Measurements from ENCODE around the gene SNX9. TPM values are rescaled to one million over a fixed set of nuclear protein-coding genes. Genes with fewer than 3 reads are reported as not detected.
"Not testable (repeated sequence)": the region's sequence is repeated elsewhere in the genome, so short reads cannot be mapped to it uniquely, and the experiment has no call there.

SNX9 gene
- total RNA-seq, 1 donor: 5.1 TPM

DNA sequence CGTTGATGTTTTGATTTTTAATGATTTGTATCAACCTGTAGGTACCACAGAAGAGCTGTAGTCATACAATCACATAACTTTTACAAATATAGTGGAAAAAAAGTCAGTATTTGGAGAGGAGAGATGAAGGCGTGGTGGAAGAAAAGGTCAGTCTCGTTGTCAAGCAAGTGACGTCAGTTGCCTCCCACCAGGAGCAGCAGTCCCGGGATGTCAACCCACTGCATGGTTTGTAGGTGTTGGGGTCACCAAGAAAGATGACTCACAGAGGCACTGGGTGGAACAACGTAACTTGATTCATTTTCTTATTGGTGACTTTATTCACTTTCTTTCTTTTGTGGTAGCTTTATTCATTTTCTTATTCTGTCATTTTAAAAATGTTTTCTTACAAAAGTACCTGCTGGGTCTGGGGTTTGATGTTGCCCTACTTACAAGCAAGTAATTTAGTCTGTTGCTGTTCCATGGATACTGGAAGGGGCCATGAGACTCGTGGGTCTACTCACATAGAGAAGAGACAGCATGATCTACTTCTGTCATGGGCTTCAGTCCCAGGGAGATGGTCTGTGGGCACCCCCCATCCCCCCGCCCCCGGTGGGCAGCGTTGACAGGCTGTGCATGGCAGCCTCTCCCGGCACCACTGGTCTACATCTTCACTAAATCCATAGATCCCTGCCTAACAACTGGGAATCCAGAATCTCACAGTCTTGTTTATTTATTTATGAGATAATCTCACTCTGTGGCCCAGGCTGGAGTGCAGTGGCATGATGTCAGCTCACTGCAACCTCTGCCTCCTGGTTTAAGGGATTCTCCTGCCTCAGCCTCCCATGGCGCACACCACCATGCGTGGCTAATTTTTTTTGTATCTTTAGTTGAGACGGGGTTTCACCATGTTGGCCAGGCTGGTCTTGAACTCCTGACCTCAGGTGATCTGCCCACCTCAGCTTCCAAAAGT lies 122.2 kb downstream of the SNX9 start:
- no peak for DNase-seq (ENCODE audit: low read depth in 2 of 3, low spot score in 2 of 3)

DNA sequence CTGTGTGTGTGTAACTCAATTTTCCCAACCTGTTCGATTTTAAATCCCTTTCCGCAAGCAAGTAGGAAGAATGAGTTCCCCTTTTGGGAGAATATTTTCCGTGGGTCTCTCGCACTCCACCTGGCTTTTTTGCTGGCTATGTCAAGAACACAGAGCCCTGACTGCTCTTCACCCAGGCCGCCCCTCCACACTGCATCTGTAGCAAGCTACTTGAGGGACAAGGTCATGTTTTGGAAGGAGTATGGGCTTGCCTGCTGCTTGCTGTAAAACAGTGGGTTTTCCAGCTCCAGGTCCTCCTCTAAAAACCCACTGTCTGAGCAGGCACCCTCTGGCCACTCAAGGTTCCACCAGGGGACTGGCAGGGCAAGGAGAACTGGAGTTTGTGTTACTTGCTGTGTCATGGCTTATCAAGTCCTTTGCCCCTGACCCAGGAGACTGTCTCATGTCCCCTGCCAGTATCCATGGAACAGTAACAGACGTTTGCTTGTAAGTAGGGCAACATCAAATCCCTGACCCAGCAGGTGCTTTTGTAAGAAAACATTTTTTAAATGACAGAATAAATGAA lies 123.1 kb downstream of the SNX9 start:
- DNase-seq (ENCODE audit: low read depth in 2 of 3, low spot score in 2 of 3): no peak

DNA sequence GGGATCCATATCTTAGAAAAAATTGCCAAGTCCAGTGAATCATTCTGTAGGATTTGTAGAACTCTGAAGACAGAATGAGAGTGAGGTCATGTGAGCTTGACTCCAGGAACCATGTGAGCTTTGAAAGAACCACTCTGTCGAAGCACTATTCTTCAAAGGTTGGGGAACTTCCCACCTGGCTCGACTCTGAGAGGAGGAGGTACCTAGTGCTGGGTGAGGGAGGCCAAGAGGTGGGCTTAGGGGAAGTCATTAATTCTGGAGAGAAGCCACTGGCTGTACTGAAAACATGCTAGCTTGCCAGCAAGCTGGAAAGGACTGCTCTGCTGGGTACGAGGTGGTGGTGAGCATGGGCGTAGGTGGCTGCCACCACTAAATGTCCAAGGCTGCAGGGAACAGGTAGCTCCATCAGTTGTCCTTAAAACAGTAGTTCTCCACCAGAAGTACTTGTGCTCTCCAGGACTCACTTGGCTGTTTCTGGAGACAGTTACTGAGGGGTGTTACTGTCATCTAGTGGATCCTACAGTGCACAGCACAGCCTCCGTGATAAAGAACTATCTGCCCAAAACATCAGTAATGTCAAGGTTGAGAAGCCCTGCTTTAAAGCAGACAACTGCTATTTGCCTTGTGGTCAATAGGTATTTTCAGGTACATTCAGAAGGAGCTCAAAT lies 124.0 kb downstream of the SNX9 start:
- DNase-seq (ENCODE audit: low read depth in 2 of 3, low spot score in 2 of 3): peak in 2 of 3 donors; percentile 46 to 75

DNA sequence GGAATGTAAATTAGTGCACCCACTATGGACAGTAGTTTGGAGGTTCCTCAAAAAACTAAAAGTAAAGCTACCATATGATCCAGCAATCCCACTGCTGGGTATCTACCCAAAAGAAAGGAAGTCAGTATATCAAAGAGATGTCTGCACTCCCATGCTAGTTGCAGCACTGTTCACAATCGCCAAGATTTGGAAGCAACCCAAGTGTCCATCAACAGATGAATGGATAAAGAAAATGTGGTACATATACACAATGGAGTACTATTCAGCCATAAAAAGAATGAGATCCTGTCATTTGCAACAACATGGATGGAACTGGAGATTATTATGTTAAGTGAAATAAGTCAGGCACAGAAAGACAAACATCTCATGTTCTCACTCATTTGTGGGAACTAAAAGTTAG lies 127.9 kb downstream of the SNX9 start:
- DNase-seq (ENCODE audit: low read depth in 2 of 3, low spot score in 2 of 3): not testable (repeated sequence)

DNA sequence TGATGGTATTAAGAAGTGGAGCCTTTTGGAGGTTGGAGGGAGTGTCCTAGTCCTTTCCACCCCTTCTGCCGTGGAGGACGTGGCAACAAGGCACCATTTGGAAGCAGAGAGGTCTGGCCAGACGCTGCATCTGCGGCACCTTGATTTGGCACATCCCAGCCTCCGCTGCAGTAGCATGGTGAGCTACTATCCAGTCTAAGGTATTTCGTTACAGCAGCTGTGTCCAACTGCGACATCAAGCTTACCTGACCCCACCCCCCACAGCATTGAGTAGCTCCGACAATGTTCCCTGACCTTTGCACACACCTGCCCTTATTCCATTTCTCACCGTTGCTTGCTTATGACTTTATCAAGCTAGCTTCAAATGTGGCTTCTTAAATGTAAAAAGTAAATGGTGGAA lies 128.8 kb downstream of the SNX9 start:
- no peak for DNase-seq (ENCODE audit: low read depth in 2 of 3, low spot score in 2 of 3)

DNA sequence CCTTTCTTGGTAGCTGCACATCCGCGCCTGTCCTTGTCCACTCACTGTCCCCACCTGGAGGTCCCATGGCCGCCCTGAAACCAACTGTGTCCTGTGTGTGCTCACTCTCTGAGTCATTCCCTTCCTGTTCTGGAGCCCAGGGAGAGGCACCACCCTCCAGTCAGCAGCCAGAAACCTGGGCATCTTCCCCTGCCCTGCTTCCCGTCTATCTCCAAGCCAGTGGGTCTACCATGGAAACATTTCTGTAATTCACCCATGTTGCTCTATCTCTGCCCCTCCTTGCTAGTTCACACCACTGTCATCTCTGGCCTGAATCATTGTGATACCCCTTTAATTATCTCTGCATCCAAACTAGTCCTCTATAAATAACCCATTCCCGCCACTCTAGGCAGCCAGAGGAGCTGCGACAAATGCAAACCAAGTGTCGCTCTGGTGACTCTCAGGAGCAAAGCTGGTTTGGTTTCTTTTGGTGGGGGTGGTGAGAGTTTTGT lies 129.9 kb downstream of the SNX9 start:
- DNase-seq (ENCODE audit: low read depth in 2 of 3, low spot score in 2 of 3): no peak

DNA sequence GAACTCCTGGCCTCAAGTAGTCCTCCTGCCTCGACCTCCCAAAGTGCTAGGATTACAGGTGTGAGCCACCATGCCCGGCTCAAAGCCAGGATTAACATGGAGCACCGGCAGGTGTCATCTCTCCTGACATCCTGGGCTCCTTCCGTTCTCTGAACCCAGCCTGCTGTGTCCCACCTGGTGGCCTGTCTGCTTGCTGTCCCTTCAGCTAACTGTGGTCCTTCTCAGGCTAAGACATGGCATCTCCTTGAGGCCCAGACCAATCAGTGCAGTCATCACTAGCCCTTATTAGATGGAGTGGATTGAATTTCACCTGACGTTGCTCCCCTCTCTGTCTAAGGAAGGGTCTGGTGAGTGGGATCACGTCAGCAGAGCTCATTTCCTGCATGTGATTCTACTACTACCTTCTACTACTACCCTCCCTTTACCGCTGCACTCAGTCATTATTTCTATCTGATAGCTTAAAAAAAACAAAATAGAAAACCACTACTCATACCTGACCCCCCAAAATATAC lies 130.6 kb downstream of the SNX9 start:
- DNase-seq (ENCODE audit: low read depth in 2 of 3, low spot score in 2 of 3): no peak

DNA sequence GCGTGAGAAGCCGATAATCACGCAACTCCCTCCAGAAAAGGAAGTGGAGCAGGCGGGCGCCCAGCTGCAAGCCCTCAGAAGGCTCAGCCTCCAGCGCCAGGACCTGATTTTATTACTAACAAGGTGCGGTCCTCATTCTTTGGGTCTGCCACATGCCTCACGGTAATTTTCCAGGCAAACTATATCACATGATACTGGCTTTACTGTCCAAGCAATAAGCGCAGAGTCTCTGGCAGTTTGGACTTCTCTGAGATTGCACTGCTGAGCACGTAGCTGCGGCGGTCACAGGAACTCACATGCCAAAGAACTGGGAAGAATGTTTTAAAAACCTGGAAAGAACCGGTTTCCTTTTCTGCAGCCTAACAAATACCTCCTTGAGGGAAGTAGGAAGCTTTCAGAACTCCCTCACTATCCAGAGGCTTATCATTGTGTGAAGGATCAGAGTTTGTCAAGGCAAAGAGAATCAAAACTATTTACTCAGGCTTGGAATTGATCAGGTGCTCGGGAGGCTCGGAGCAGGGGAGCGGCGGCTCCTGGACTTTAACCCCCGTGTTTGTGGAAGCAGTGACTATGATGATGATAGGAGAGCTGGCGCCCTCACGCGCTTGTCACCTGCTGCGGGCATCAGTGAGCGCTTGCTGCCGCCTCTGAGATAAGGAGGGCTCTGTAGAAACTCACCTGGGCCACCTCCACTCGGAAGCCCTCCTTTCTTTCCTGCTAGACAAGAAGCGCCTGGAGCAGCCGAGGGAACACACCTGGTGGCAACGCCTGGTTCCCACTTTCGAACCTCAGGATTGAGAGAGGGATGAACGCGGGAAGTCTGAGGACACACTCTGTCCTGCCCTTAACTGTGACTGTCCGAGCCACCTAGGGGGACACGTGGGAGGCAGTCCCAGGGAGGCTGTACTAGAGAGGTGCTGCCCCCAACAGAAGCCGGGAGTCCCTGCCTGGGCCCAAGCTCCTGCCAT lies 131.4 kb downstream of the SNX9 start:
- DNase-seq (ENCODE audit: low read depth in 2 of 3, low spot score in 2 of 3): no peak

DNA sequence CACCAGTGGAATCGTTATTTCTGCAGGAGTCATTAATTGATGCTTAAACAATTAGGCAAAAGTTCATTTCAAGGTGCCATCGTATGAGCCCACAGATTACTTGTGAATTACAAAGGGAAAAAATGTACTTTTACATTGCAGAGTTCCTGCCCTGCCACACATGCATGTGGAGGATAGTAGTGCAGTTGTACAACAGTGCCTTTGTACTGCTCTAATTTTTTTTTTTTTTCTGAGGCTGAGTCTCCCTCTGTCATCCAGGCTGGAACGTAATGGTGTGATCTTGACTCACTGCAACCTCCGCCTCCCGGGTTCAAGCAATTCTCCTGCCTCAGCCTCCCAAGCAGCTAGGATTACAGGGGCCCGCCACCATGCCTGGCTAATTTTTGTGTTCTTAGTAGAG lies 132.6 kb downstream of the SNX9 start:
- DNase-seq (ENCODE audit: low read depth in 2 of 3, low spot score in 2 of 3): no peak

DNA sequence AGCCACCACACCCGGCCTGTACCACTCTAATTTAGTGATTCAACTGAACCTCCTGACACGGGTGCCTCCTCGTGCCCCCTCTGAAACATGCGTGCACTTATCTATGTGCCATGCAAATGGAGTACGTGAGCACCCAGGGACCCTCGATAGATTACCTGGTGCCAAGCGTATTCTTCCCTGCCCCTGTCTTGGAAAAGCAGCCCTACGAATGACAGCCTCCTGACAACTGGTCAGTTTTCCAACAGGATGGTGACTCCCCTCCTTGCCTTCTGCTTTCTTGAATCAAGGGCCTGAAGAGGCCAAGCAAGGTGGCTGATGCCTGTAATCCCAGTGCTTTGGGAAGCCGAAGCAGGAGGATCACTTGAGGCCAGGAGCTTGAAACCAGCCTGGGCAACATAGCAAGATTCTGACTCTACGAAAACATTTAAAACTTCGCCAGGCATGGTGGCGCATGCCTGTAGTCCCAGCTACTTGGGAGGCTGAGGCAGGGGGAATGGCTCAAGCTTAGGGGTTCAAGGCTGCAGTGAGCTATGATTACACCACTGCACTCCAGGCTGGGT lies 133.2 kb downstream of the SNX9 start:
- no peak for DNase-seq (ENCODE audit: low read depth in 2 of 3, low spot score in 2 of 3)

DNA sequence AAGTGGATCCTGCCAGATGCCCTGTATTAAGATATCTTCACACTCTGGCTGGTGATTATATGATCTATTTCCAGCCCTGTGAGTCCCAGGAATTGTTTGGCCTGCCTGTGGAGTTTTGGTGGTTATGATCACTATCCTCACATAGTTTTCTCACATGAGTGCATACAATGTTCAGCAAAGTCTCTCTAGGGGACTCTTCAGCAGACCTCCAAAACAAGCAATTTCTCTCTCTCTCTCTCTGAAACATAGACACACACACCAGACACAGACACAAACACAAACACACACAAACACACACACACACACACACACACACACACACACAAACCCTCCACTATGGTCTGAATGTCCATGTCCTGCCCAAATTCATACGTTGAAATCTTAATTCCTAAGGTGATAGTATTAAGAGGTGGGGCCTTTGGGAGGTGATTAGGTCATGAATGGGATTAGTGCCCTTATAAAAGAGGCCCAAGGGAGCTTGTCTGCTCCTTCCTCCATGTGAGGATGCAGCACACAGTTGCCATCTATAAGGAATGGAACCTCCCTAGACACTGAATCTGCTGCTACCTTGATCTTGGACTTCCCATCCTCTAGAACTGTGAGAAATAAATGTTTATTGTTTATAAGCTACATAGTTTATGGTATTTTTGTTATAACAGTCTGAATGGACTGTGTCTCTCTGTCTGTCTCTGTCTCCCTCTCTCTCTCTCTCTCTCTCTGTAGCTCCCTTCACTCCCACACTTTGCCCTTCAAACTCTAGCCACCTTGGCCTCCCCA lies 136.6 kb downstream of the SNX9 start:
- no peak for DNase-seq (ENCODE audit: low read depth in 2 of 3, low spot score in 2 of 3)

DNA sequence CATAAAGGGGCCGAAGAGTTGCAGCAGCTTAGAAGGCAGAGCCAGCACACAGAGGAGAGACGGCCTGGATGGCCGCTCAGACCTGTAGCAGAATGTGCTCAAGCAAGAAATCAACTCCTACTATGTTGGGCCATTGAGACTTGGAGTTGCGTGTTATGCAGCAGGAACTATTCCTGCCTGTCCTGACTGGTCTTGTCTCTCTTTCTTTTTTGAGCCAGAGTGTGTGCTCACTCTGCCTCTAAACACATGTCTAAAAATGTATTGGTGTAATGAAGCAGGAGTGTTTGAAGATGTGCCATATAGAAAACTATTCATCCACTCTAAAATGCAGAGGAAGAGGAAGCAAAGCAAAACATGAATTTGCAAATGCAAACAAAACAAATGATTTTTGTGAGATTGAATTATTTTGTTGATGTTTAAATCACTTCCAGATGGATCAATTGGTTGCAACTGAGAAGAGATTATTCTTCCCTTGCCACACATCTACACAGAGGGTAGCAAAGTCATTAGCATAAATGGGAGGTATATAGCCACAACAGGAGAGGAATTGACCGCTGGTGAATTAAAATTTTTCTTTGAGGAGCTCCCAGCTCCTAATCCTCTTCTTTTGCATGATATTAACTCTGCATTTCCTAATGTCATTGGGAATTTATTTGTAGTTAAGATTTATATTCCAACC lies 138.2 kb downstream of the SNX9 start:
- no peak for DNase-seq (ENCODE audit: low read depth in 2 of 3, low spot score in 2 of 3)

DNA sequence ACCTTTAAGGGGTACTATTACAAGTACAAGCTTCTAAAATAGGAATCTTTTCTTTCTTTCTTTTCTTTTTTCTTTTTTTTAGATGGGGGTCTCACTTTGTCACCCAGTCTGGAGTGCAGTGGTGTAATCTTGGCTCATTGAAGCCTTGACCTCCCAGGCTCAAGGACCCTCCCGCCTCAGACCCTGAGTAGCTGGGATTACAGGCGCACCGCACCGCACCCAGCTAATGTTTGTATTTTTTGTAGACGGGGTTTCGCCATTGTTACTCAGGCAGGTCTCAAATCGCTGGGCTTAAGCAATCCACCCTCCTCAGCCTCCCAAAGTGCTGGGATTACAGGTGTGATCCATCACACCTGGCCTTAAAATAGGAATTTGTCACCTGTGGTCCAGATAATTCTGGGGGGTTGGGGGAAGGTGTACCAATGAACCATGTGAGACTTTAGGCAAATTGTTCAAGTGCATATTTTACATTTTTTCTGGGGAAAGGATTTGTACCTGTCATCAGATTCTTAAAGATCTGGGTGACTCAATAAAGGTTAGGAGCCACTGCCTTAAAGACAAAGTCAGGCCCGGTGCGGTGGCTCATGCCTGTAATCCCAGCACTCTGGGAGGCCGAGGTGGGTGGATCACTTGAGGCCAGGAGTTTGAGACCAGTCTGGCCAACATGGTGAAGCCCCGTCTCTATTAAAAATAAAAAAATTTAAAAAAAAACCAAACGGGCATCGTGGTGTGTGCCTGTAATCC lies 139.0 kb downstream of the SNX9 start:
- no peak for DNase-seq (ENCODE audit: low read depth in 2 of 3, low spot score in 2 of 3)

DNA sequence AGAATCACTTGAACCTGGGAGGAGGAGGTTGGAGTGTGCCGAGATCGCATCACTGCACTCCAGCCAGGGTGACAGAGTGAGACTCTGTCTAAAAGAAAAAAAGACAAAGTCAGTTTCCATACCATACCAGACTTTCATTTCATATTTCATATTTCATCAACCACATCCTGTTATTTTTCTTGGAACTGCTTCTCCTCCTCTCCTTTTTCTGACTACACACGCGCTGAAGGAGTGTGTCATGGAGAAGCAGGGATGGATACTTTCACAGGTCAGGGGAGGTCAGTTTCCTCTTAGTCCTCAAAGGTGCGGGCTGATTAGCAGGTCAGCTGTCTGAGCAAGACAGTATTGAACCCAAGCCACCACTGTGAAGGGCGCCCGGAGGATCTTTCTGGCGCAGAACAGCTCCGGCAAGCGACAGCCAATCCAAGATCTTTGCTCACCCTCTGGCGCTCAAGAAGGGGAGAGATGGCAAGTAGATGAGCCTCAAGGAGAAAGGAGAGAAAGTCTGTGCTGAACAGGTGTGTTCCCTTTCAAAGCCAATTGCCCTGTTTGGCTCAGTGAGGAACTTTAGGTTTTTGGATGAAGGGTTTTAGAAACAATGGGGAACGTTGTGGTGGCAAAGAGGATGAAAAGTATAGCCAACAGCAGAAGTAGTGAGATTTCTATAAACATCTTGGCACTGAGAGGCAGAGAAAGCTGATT lies 139.7 kb downstream of the SNX9 start:
- DNase-seq (ENCODE audit: low read depth in 2 of 3, low spot score in 2 of 3): peak in 1 of 3 donors; percentile 22

DNA sequence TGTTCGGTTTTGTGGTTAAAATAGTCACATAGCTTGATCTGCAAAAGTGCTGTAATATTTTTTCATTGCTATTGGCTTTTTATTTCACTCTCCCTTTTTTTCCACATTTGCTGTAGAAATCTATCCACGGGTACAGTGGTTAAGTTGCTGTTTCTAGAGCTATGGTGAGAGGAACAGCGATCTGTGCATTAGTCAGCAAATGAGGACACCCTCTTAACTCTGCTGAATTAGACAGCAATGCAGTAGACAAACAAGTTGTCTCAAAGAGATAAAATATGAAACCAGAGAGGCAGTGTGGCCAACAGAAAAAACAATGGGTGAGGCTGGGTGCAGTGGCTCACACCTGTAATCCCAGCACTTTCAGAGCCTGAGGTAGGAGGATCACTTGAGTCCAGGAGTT lies 141.1 kb downstream of the SNX9 start:
- no peak for DNase-seq (ENCODE audit: low read depth in 2 of 3, low spot score in 2 of 3)

DNA sequence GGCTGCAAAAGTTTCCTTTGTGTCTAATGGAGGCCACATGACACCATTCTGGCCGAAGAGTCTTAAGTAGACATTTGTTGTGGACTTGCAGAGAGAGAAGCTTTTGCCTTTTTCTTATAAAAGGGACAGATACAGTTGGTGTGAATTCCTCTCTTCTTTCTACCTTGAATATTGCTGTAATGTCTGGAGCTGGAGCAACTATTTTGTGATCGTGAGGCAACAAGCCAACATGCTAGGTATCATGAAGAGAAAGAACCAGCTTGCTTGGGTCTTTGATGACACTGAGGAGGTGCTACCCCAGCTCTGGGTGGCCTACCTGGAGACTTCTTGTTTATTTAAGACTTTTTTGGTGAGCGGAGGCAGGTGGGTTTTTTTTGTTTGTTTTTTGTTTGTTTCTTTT lies 142.3 kb downstream of the SNX9 start:
- DNase-seq (ENCODE audit: low read depth in 2 of 3, low spot score in 2 of 3): no peak

DNA sequence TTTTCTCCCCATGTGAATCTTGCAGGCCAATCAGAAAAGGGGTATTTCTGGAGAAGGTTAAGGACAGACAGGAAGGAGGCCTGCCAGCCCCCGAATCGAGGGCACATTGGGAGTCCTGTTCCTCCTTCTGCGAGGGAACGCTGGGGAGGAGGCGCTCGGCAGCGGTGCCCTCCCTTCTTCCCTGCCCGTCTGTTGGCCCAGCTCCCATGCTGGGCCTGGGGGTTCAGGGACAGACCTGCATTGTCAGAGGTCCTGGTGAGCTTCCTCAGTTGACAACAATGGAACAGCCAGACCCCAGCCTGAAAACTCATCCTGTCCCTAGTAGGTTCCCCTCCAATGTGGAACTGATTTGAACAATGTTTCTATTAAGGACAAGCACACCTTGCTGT lies 143.5 kb downstream of the SNX9 start:
- no peak for DNase-seq (ENCODE audit: low read depth in 2 of 3, low spot score in 2 of 3)
